WTC11 (cell line): ENCODE data around the gene USP7. TPM values are rescaled to one million over a fixed set of nuclear protein-coding genes. Genes with fewer than 3 reads are reported as not detected.
"Not testable (repeated sequence)": the region's sequence is repeated elsewhere in the genome, so short reads cannot be mapped to it uniquely, and the experiment has no call there.

Source experiments
- ATAC-seq: fragments of 200-7000 bp; cut with Tn5 transposase; 2 replicates; pipeline ENCODE4 v1.10.0; 2021; ENCODE audit warnings: mild to moderate bottlenecking, moderate library complexity
- CTCF ChIA-PET: fragments of 300-600 bp; sonication (Branson Sonifier 250); formaldehyde crosslinking; loops from one replicate; lab custom pipeline; 2021; ENCODE audit warnings: antibody characterized with exemption; lab: Charles Lee
- POLR2A ChIA-PET: fragments of 350-600 bp; sonication (Branson Sonifier 250); formaldehyde crosslinking; loops from one replicate; lab custom pipeline; 2021; ENCODE audit warnings: antibody characterized with exemption; lab: Charles Lee
- DNase-seq: peaks from one replicate; pipeline ENCODE4 v3.0.0; 2021; ENCODE audit warnings: low spot score
- H3K27ac Mint-ChIP-seq: 2 replicates; pipeline ENCODE4 v1.8.0; 2021; ENCODE audit warnings: mixed read lengths
- H3K27me3 Mint-ChIP-seq: 2 replicates; pipeline ENCODE4 v1.8.0; 2021; ENCODE audit warnings: low read depth, mild to moderate bottlenecking, moderate library complexity, mixed read lengths
- H3K36me3 Mint-ChIP-seq: 2 replicates; pipeline ENCODE4 v1.8.0; 2021; ENCODE audit warnings: mixed read lengths
- H3K4me1 Mint-ChIP-seq: 2 replicates; pipeline ENCODE4 v1.8.0; 2022; ENCODE audit warnings: mixed read lengths
- H3K4me3 Mint-ChIP-seq: 2 replicates; pipeline ENCODE4 v1.8.0; 2021; ENCODE audit warnings: mild to moderate bottlenecking, moderate library complexity, mixed read lengths
- H3K9me3 Mint-ChIP-seq: 2 replicates; pipeline ENCODE4 v1.8.0; 2021; ENCODE audit warnings: mixed read lengths
- ATF3 ChIP-seq: sonication (generic); formaldehyde crosslinking; conservative IDR thresholded peaks from 2 replicates; pipeline ENCODE4 v1.8.1; 2022; ENCODE audit warnings: mild to moderate bottlenecking, missing genetic modification reagents
- CTCF ChIP-seq: fragments of 200-600 bp; IDR thresholded peaks from 2 replicates; pipeline ENCODE4 v1.8.0; 2022; ENCODE audit warnings: antibody characterized with exemption
- E2F1 ChIP-seq: sonication (generic); formaldehyde crosslinking; IDR thresholded peaks from 2 replicates; pipeline ENCODE4 v1.8.0; 2022; ENCODE audit warnings: mild to moderate bottlenecking, missing genetic modification reagents
- E2F5 ChIP-seq: sonication (generic); formaldehyde crosslinking; IDR thresholded peaks from 2 replicates; pipeline ENCODE4 v1.8.1; 2022; ENCODE audit warnings: mild to moderate bottlenecking, moderate library complexity, missing genetic modification reagents
- ESRRA ChIP-seq: sonication (generic); formaldehyde crosslinking; IDR thresholded peaks from 2 replicates; pipeline ENCODE4 v1.8.1; 2022; ENCODE audit warnings: mild to moderate bottlenecking, missing genetic modification reagents, borderline replicate concordance
- FOXP1 ChIP-seq: sonication (generic); formaldehyde crosslinking; IDR thresholded peaks from 2 replicates; pipeline ENCODE4 v1.8.0; 2022; ENCODE audit warnings: missing genetic modification reagents, mild to moderate bottlenecking, moderate library complexity, borderline replicate concordance
- GRHL2 ChIP-seq: fragments of 250-450 bp; sonication (Bioruptor Pico); IDR thresholded peaks from 2 replicates; pipeline ENCODE4 v1.8.0; 2022; ENCODE audit warnings: mild to moderate bottlenecking, moderate library complexity; ENCODE audit not compliant: insufficient replicate concordance, severe bottlenecking
- HMGA2 ChIP-seq: fragments of 250-450 bp; sonication (Bioruptor Pico); IDR thresholded peaks from 2 replicates; pipeline ENCODE4 v1.4.0; 2021; ENCODE audit warnings: mild to moderate bottlenecking, moderate library complexity
- MAX ChIP-seq: sonication (generic); formaldehyde crosslinking; IDR thresholded peaks from 2 replicates; pipeline ENCODE4 v1.8.0; 2022; ENCODE audit warnings: mild to moderate bottlenecking, missing genetic modification reagents
- SMAD3 ChIP-seq: sonication (generic); formaldehyde crosslinking; IDR thresholded peaks from 2 replicates; pipeline ENCODE4 v1.8.0; 2022; ENCODE audit warnings: missing genetic modification reagents, mild to moderate bottlenecking, borderline replicate concordance
- SMAD4 ChIP-seq: sonication (generic); formaldehyde crosslinking; IDR thresholded peaks from 2 replicates; pipeline ENCODE4 v1.8.0; 2022; ENCODE audit warnings: mild to moderate bottlenecking, missing genetic modification reagents
- SP1 ChIP-seq: sonication (generic); formaldehyde crosslinking; conservative IDR thresholded peaks from 2 replicates; pipeline ENCODE4 v1.8.1; 2022; ENCODE audit warnings: missing genetic modification reagents
- TCF7 ChIP-seq: sonication (generic); formaldehyde crosslinking; IDR thresholded peaks from 2 replicates; pipeline ENCODE4 v1.8.0; 2022; ENCODE audit warnings: mild to moderate bottlenecking, low read depth, missing genetic modification reagents, moderate library complexity
- ZNF219 ChIP-seq: sonication (generic); formaldehyde crosslinking; IDR thresholded peaks from 2 replicates; pipeline ENCODE4 v1.8.0; 2023; ENCODE audit warnings: missing genetic modification reagents, mild to moderate bottlenecking, borderline replicate concordance
- ZNF232 ChIP-seq: sonication (generic); formaldehyde crosslinking; IDR thresholded peaks from 2 replicates; pipeline ENCODE4 v1.8.0; 2022; ENCODE audit warnings: mild to moderate bottlenecking, missing genetic modification reagents
- ZNF317 ChIP-seq: sonication (generic); formaldehyde crosslinking; IDR thresholded peaks from 2 replicates; pipeline ENCODE4 v1.8.1; 2023; ENCODE audit warnings: low read depth, mild to moderate bottlenecking, moderate library complexity, missing genetic modification reagents, borderline replicate concordance
- ZNF512 ChIP-seq: sonication (generic); formaldehyde crosslinking; IDR thresholded peaks from 2 replicates; pipeline ENCODE4 v1.8.1; 2022; ENCODE audit warnings: missing genetic modification reagents, borderline replicate concordance
- total RNA-seq: library from RNA; stranded (reverse); gene quantifications from 3 replicates; pipeline ENCODE4 v1.2.3, GENCODE V29; 2021

USP7 gene
- total RNA-seq, 1 experiment from 2014 or later = 211 TPM

GRCh38 chr16:8877894-8878522 lies 85.7 kb downstream of the USP7 start (continued):
- TF ChIP-seq ZNF317 = no peak
- no peak for TF ChIP-seq SMAD4
- TF ChIP-seq ESRRA (CRISPR knock-in tag) = no peak
- no peak for TF ChIP-seq TCF7 (CRISPR knock-in tag)
- no peak for TF ChIP-seq E2F5
- no peak for TF ChIP-seq MAX (CRISPR knock-in tag)
- TF ChIP-seq FOXP1 (CRISPR knock-in tag) = no peak

- H3K4me3 Mint-ChIP-seq, H3K36me3 Mint-ChIP-seq, H3K27ac Mint-ChIP-seq, H3K27me3 Mint-ChIP-seq, DNase-seq, ATAC-seq, H3K9me3 Mint-ChIP-seq, POLR2A ChIA-PET: not testable (repeated sequence)
- CTCF ChIA-PET = interaction anchor here (2.1 to 2.2 kb wide), 2 partner anchors 10 kb away, joined by 9 to 10 read pairs; no protein-coding TSS in a partner anchor
- peaks cover 19% of the 10 kb centered on the region for H3K4me1 Mint-ChIP-seq
Measured at GRCh38 chr16:8875317-8875716, 88.4 kb downstream of the USP7 start.

GRCh38 chr16:8874388-8874787 lies 89.3 kb downstream of the USP7 start:
- TF ChIP-seq E2F1 (CRISPR knock-in tag) = no peak
- TF ChIP-seq ZNF219 (CRISPR knock-in tag) = no peak
- TF ChIP-seq SMAD3 (CRISPR knock-in tag) = no peak
- TF ChIP-seq GRHL2 (CRISPR knock-in tag) = no peak
- TF ChIP-seq HMGA2 (CRISPR knock-in tag) = no peak
- TF ChIP-seq CTCF = no peak
- no peak for TF ChIP-seq ZNF512 (CRISPR knock-in tag)
- TF ChIP-seq ATF3 (CRISPR knock-in tag) = no peak
- TF ChIP-seq SP1 (CRISPR knock-in tag) = no peak
- no peak for TF ChIP-seq ZNF232
- H3K4me3 Mint-ChIP-seq = no peak overlapping the region
- no peaks in the 10 kb centered on the region for H3K36me3 Mint-ChIP-seq
- ChIA-PET CTCF (interaction anchor here (1.2 to 2.2 kb wide), 10 partner anchors 9 to 260 kb away, joined by 3 to 10 read pairs (median 6); no protein-coding TSS in a partner anchor), POLR2A (interaction anchor here (0.7 kb wide), 1 partner anchor 41 kb away, joined by 4 read pairs; no protein-coding TSS in a partner anchor)
- no peak for DNase-seq
- ATAC-seq = no peak
- no peaks in the 10 kb centered on the region for H3K27me3 Mint-ChIP-seq
- no peak overlapping the region for H3K27ac Mint-ChIP-seq
- no peaks in the 10 kb centered on the region for H3K9me3 Mint-ChIP-seq
- peaks cover 19% of the 10 kb centered on the region for H3K4me1 Mint-ChIP-seq

GRCh38 chr16:8873866-8874195 lies 89.9 kb downstream of the USP7 start:
- H3K4me3 Mint-ChIP-seq, H3K36me3 Mint-ChIP-seq, H3K27ac Mint-ChIP-seq, DNase-seq, H3K9me3 Mint-ChIP-seq, ATAC-seq, H3K27me3 Mint-ChIP-seq: not testable (repeated sequence)
- peaks cover 22% of the 10 kb centered on the region for H3K4me1 Mint-ChIP-seq
- ChIA-PET POLR2A (interaction anchor here (0.7 kb wide), 1 partner anchor 41 kb away, joined by 4 read pairs; no protein-coding TSS in a partner anchor), CTCF (interaction anchor here (0.7 to 2.2 kb wide), 15 partner anchors 9 to 261 kb away, joined by 3 to 10 read pairs (median 4); no protein-coding TSS in a partner anchor)
